ENCODE results near the gene APOL1.
"Not testable (repeated sequence)": the region's sequence is repeated elsewhere in the genome, so short reads cannot be mapped to it uniquely, and the experiment has no call there.

APOL1 gene

GRCh38 chr22:36249160-36249559 is 3.8 kb upstream of the APOL1 start:
- peaks cover 16% of the 10 kb centered on the region for H3K79me2 ChIP-seq (ENCODE audit: low read length)
- H3K9me3 ChIP-seq (replicated peaks; ENCODE audit: insufficient read depth, low read length) = no peaks in the 10 kb centered on the region
- H3K27me3 ChIP-seq (replicated peaks; ENCODE audit: insufficient read depth, low read length) = no peaks in the 10 kb centered on the region
- no peak overlapping the region for H2AFZ ChIP-seq (ENCODE audit: low read length)
- TF ChIP-seq EZH2phosphoT487 (IDR thresholded peaks at IDR 0.05; ENCODE audit: low read length) (no peak), CTCF (IDR thresholded peaks at IDR 0.05; ENCODE audit: low read length) (no peak), EZH2 (optimal IDR thresholded peaks at IDR 0.05; ENCODE audit: low read depth, low read length) (no peak)
- no peaks in the 10 kb centered on the region for H3K36me3 ChIP-seq (replicated peaks; ENCODE audit: insufficient read depth, low read length)
- H3K9ac ChIP-seq (ENCODE audit: low read length) = no peak overlapping the region
- no peak for DNase-seq
- H3F3A ChIP-seq (ENCODE audit: insufficient read depth, low read length) = no peaks in the 10 kb centered on the region
- H3K4me2 ChIP-seq (ENCODE audit: low read depth, low read length) = no peak overlapping the region
- H3K9me2 ChIP-seq (replicated peaks; ENCODE audit: insufficient read depth, low read length) = no peaks in the 10 kb centered on the region
- no peaks in the 10 kb centered on the region for H4K20me1 ChIP-seq (ENCODE audit: insufficient read depth, low read length)
- no peak overlapping the region for H3K27ac ChIP-seq (ENCODE audit: low read length)
- peaks cover 11% of the 10 kb centered on the region for H3K4me1 ChIP-seq (ENCODE audit: low read length)
- H3K4me3 ChIP-seq (ENCODE audit: low read length) = no peak overlapping the region

- not testable (repeated sequence) for H3K27me3 ChIP-seq (replicated peaks; ENCODE audit: insufficient read depth, low read length); H3K4me3 ChIP-seq (ENCODE audit: low read length); H3K9ac ChIP-seq (ENCODE audit: low read length)
Observed at GRCh38 chr22:36250292-36250960, 2.5 kb upstream of the APOL1 start.

GRCh38 chr22:36251979-36252608 is 839 bp upstream of the APOL1 start:
- H3K36me3 ChIP-seq (replicated peaks; ENCODE audit: insufficient read depth, low read length); H3K4me3 ChIP-seq (ENCODE audit: low read length); DNase-seq; H3K9me2 ChIP-seq (replicated peaks; ENCODE audit: insufficient read depth, low read length); H3K27ac ChIP-seq (ENCODE audit: low read length); H3K9ac ChIP-seq (ENCODE audit: low read length); H3F3A ChIP-seq (ENCODE audit: insufficient read depth, low read length); H4K20me1 ChIP-seq (ENCODE audit: insufficient read depth, low read length); H3K9me3 ChIP-seq (replicated peaks; ENCODE audit: insufficient read depth, low read length); H3K27me3 ChIP-seq (replicated peaks; ENCODE audit: insufficient read depth, low read length): not testable (repeated sequence)
- Histone ChIP-seq H2AFZ (ENCODE audit: low read length) (peak overlapping the region; percentile 60; the same call in 1 of the 2 replicates), H3K79me2 (ENCODE audit: low read length) (peaks cover 40% of the 10 kb centered on the region), H3K4me1 (ENCODE audit: low read length) (peaks cover 17% of the 10 kb centered on the region), H3K4me2 (ENCODE audit: low read depth, low read length) (peak overlapping the region; percentile 99; the same call in 1 of the 2 replicates)

More at GRCh38 chr22:36250292-36250960, 2.5 kb upstream of the APOL1 start:
- H3F3A ChIP-seq (ENCODE audit: insufficient read depth, low read length); H4K20me1 ChIP-seq (ENCODE audit: insufficient read depth, low read length); H3K27ac ChIP-seq (ENCODE audit: low read length); H3K9me3 ChIP-seq (replicated peaks; ENCODE audit: insufficient read depth, low read length); H3K4me2 ChIP-seq (ENCODE audit: low read depth, low read length); H3K9me2 ChIP-seq (replicated peaks; ENCODE audit: insufficient read depth, low read length); H2AFZ ChIP-seq (ENCODE audit: low read length); DNase-seq; H3K36me3 ChIP-seq (replicated peaks; ENCODE audit: insufficient read depth, low read length): not testable (repeated sequence)
- Histone ChIP-seq H3K79me2 (ENCODE audit: low read length) (peaks cover 28% of the 10 kb centered on the region), H3K4me1 (ENCODE audit: low read length) (peaks cover 14% of the 10 kb centered on the region)

- no peak for TF ChIP-seq CTCF (IDR thresholded peaks at IDR 0.05; ENCODE audit: low read length)
- TF ChIP-seq EZH2phosphoT487 (IDR thresholded peaks at IDR 0.05; ENCODE audit: low read length) = no peak
- no peak for TF ChIP-seq EZH2 (optimal IDR thresholded peaks at IDR 0.05; ENCODE audit: low read depth, low read length)
- Histone ChIP-seq H3K4me1 (ENCODE audit: low read length) (peaks cover 33% of the 10 kb centered on the region), H2AFZ (ENCODE audit: low read length) (peak overlapping the region; percentile 60), H3F3A (ENCODE audit: insufficient read depth, low read length) (peaks cover 17% of the 10 kb centered on the region), H3K79me2 (ENCODE audit: low read length) (peaks cover 41% of the 10 kb centered on the region), H3K4me2 (ENCODE audit: low read depth, low read length) (peak overlapping the region; percentile 99), H3K9ac (ENCODE audit: low read length) (peak overlapping the region; percentile 67), H3K9me2 (replicated peaks; ENCODE audit: insufficient read depth, low read length) (no peaks in the 10 kb centered on the region), H3K4me3 (ENCODE audit: low read length) (peak overlapping the region; percentile 68), H3K27me3 (replicated peaks; ENCODE audit: insufficient read depth, low read length) (no peaks in the 10 kb centered on the region), H4K20me1 (ENCODE audit: insufficient read depth, low read length) (no peaks in the 10 kb centered on the region), H3K27ac (ENCODE audit: low read length) (peak overlapping the region; percentile 50; the same call in 1 of the 2 replicates), H3K9me3 (replicated peaks; ENCODE audit: insufficient read depth, low read length) (no peaks in the 10 kb centered on the region), H3K36me3 (replicated peaks; ENCODE audit: insufficient read depth, low read length) (no peaks in the 10 kb centered on the region)
- no peak for DNase-seq
Observed at GRCh38 chr22:36253523-36254490, 874 bp downstream of the APOL1 start.

- H3K4me2 ChIP-seq (ENCODE audit: low read depth, low read length); H3K9me3 ChIP-seq (replicated peaks; ENCODE audit: insufficient read depth, low read length); H3K36me3 ChIP-seq (replicated peaks; ENCODE audit: insufficient read depth, low read length); H3K27me3 ChIP-seq (replicated peaks; ENCODE audit: insufficient read depth, low read length); H3K4me3 ChIP-seq (ENCODE audit: low read length); DNase-seq; H3K9me2 ChIP-seq (replicated peaks; ENCODE audit: insufficient read depth, low read length); H4K20me1 ChIP-seq (ENCODE audit: insufficient read depth, low read length); H3K9ac ChIP-seq (ENCODE audit: low read length); H3K27ac ChIP-seq (ENCODE audit: low read length); H2AFZ ChIP-seq (ENCODE audit: low read length): not testable (repeated sequence)
- peaks cover 44% of the 10 kb centered on the region for H3K4me1 ChIP-seq (ENCODE audit: low read length)
- peaks cover 45% of the 10 kb centered on the region for H3K79me2 ChIP-seq (ENCODE audit: low read length)
- peaks cover 29% of the 10 kb centered on the region for H3F3A ChIP-seq (ENCODE audit: insufficient read depth, low read length)
Observed at GRCh38 chr22:36255572-36255971, 2.6 kb downstream of the APOL1 start.

Measured in MM.1S (cell line).